Diencephalon (tissue), 1 donor: Measurements from ENCODE around the gene MRPL20. TPM values are rescaled to one million over a fixed set of nuclear protein-coding genes. Genes with fewer than 3 reads are reported as not detected.

Experiments used
- total RNA-seq: library from RNA; depleted of rRNA; stranded (reverse); fragments of >200 nt; gene quantifications from one replicate; pipeline ENCODE4 v1.2.3, GENCODE V29; 2014

The MRPL20 gene
- 65.0 TPM for total RNA-seq

GRCh38 chr1:1406821-1407635 lies at the start of gene MRPL20:
MRPL20 (minus strand) TSS chr1:1407293; CDS start chr1:1407217, 76 bp downstream.

DNA sequence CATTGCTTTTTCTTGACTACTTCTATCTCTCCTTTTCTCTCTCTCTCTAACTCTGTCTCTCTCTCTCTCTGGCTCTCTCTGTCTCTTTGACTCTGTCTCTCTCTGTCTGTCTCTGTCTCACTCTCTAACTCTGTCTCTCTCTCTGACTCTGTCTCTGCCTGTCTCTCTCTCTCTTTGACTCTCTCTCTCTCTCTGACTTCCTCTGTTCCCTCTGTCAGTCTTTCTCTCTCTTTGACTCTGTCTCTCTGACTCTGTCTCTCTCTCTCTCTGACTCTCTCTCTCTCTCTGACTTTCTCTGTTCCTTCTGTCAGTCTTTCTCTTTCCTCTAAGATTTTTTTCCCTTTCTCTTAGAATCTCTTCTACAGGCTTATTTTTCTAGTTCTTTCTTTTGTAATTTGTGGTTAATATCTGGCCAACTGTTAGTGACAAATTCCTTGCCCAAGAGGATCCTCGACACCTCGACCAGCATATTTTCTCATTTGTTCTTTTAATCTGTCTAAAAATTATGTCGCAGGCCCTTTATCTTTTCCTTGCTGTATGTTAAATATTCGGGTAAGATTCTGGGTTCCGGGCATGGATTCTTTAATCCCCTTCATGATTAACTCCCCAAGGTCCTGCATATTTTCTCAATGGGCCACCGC lies 42.1 kb upstream of the MRPL20 start, which contains the start of gene ATAD3C:
TSS of gene ATAD3C (plus strand) at position 591 of the 641 bp plus-strand sequence. CDS start 995 bp downstream, outside the sequence.

GRCh38 chr1:1435106-1435903 lies 28.2 kb upstream of the MRPL20 start, which contains the start of gene VWA1:
VWA1 (plus strand) TSS chr1:1435690; CDS start chr1:1435749, 59 bp downstream.

GRCh38 chr1:1421147-1421906 lies 14.2 kb upstream of the MRPL20 start, which contains the start of gene ANKRD65:
ANKRD65 (minus strand) TSS chr1:1421276; CDS start chr1:1421005, 271 bp downstream.

DNA sequence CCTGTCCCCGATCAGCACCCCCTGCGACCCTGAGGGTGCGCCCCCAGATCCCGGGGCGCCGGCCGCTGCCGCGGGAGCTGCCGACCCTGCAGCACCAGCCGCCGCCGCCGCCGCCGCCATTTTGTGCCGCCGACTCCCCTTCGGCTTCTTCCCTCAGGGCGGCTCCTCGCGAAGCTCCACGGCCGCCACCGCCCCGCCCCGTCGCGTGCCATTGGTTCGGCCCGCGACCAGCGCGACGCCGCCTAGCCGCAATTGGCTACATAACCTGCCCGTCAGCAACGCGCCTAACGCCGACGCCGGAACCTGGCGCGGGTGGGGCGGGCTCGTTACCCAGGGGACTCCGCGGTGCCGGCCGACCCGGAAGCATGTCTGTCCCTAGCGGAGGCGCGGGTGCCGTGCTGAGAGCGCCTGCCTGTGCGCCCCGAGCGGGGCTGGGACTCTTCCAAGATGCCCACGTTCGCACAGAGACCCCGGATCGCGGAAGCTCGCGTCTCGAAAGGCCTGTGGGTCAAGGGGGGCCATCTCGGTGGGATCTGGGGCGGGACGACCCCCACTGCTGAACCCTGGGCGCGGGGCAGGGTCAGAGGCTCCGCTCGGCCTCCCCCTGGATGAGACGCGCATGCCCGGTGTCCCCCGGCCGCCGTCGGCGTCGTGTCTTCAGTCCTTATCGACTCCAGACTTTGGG lies 7.8 kb downstream of the MRPL20 start, which contains the start of gene CCNL2:
TSS of gene CCNL2 (minus strand) at position 149 of the 685 bp plus-strand sequence. CDS start at position 120, 29 bp downstream.

GRCh38 chr1:1374929-1375662 lies 32.0 kb downstream of the MRPL20 start, which contains the start of gene AURKAIP1:
AURKAIP1 (minus strand) TSS chr1:1375207; CDS start chr1:1374756, 451 bp downstream.

GRCh38 chr1:1358433-1359271 lies 48.4 kb downstream of the MRPL20 start, which contains the start of gene MXRA8:
MXRA8 (minus strand) TSS chr1:1358555; CDS start chr1:1358504, 51 bp downstream.

Other genes with a start within 250 kb of the MRPL20 start
- 0.69 TPM for gene TTLL10, start 233.4 kb downstream of the MRPL20 start, total RNA-seq
- gene TNFRSF18, start 200.7 kb downstream of the MRPL20 start, total RNA-seq, result not detected
- gene TNFRSF4, start 193.1 kb downstream of the MRPL20 start, total RNA-seq, result not detected
- gene SDF4, start 175.3 kb downstream of the MRPL20 start, total RNA-seq, result 30.4 TPM
- gene B3GALT6, start 175.1 kb downstream of the MRPL20 start, total RNA-seq, result 22.1 TPM
- not detected for gene C1QTNF12, start 160.6 kb downstream of the MRPL20 start, total RNA-seq
- 42.2 TPM for gene UBE2J2, start 133.4 kb downstream of the MRPL20 start, total RNA-seq
- gene SCNN1D, start 126.9 kb downstream of the MRPL20 start, total RNA-seq, result 2.5 TPM
- gene ACAP3, start 99.4 kb downstream of the MRPL20 start, total RNA-seq, result 61.6 TPM
- gene PUSL1, start 98.7 kb downstream of the MRPL20 start, total RNA-seq, result 15.2 TPM
- gene INTS11, start 82.6 kb downstream of the MRPL20 start, total RNA-seq, result 37.8 TPM
- 13.8 TPM for gene CPTP, start 82.5 kb downstream of the MRPL20 start, total RNA-seq
- gene TAS1R3, start 76.0 kb downstream of the MRPL20 start, total RNA-seq, result 0.23 TPM
- 58.6 TPM for gene DVL1, start 57.9 kb downstream of the MRPL20 start, total RNA-seq
- gene MXRA8, start 48.7 kb downstream of the MRPL20 start, total RNA-seq, result 11.5 TPM
- gene AURKAIP1, start 32.1 kb downstream of the MRPL20 start, total RNA-seq, result 39.2 TPM
- gene CCNL2, start 8.0 kb downstream of the MRPL20 start, total RNA-seq, result 107 TPM
- 1.6 TPM for gene ANKRD65, start 14.0 kb upstream of the MRPL20 start, total RNA-seq
- 5.3 TPM for gene VWA1, start 28.4 kb upstream of the MRPL20 start, total RNA-seq
- gene ATAD3C, start 42.4 kb upstream of the MRPL20 start, total RNA-seq, result not detected
- 9.9 TPM for gene ATAD3B, start 64.5 kb upstream of the MRPL20 start, total RNA-seq
- 12.9 TPM for gene ATAD3A, start 104.9 kb upstream of the MRPL20 start, total RNA-seq
- 14.5 TPM for gene TMEM240, start 133.3 kb upstream of the MRPL20 start, total RNA-seq
- 51.7 TPM for gene SSU72, start 167.6 kb upstream of the MRPL20 start, total RNA-seq
- 8.3 TPM for gene FNDC10, start 192.8 kb upstream of the MRPL20 start, total RNA-seq
- 48.0 TPM for gene MIB2, start 208.2 kb upstream of the MRPL20 start, total RNA-seq
- 0.92 TPM for gene MMP23B, start 224.9 kb upstream of the MRPL20 start, total RNA-seq